ENCODE results near the gene RAD23B.

The RAD23B gene

DNA sequence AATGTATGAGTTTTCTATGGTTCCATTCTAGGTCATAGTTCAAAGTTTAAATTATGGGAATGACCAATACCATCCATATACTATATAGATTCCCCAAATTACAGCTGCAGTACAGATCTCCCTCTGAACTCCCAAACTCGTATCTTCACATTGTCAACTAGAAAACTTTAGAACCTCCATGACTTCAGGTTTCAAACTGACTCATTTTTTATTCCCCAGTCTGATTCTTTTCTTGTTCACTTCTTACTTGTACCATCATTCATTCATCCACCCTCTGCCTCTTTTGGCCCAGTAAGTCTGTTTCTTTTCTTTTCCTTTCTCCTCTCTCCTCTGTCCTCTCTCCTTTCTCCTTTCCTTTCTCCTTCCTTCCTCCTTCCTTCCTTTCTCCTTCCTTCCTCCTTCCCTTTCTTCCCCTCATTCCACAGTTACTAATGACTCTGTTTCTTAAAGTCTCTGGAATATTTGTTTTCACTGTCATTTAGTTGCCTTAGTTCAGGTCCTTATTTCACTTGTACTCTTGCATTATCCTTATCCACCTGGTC lies 30.5 kb downstream of the RAD23B start:
- H3K9me3 ChIP-seq (ENCODE audit: severe bottlenecking), result no peaks in the 10 kb centered on the region
- H3K27ac ChIP-seq, result no peak overlapping the region
- no peaks in the 10 kb centered on the region for H3K27me3 ChIP-seq (ENCODE audit: insufficient read depth, low read depth, severe bottlenecking)
- no peak for DNase-seq
- TF ChIP-seq, protein P1, sequence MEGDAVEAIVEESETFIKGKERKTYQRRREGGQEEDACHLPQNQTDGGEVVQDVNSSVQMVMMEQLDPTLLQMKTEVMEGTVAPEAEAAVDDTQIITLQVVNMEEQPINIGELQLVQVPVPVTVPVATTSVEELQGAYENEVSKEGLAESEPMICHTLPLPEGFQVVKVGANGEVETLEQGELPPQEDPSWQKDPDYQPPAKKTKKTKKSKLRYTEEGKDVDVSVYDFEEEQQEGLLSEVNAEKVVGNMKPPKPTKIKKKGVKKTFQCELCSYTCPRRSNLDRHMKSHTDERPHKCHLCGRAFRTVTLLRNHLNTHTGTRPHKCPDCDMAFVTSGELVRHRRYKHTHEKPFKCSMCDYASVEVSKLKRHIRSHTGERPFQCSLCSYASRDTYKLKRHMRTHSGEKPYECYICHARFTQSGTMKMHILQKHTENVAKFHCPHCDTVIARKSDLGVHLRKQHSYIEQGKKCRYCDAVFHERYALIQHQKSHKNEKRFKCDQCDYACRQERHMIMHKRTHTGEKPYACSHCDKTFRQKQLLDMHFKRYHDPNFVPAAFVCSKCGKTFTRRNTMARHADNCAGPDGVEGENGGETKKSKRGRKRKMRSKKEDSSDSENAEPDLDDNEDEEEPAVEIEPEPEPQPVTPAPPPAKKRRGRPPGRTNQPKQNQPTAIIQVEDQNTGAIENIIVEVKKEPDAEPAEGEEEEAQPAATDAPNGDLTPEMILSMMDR (IDR thresholded peaks at IDR 0.05; ENCODE audit: low read depth, low read length), result no peak
- no peak overlapping the region for H3K4me3 ChIP-seq (ENCODE audit: low read depth, low read length)
- H3K36me3 ChIP-seq, result peaks cover 99% of the 10 kb centered on the region

DNA sequence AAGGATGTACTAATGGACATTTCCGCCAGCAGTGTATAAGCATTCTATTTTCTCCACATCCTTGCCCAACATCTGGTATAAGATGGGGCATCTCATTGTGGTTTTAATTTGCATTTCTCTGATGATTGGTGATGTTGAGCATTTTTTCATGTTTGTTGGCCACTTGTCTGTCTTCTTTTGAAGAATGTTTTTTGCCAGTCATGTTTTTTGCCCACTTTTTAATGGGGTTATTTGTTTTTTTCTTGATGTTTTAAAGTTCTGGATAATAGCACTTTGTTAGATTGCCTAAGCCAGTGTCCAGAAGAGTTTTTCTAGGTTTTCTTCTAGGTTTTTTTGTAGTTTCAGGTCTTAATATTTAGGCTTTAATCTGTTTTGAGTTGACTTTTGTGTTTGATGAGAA lies 31.7 kb downstream of the RAD23B start:
- no peak for DNase-seq
- Histone ChIP-seq H3K4me3 (ENCODE audit: low read depth, low read length) (no peak overlapping the region), H3K9me3 (ENCODE audit: severe bottlenecking) (no peaks in the 10 kb centered on the region), H3K36me3 (peaks cover 99% of the 10 kb centered on the region), H3K27me3 (ENCODE audit: insufficient read depth, low read depth, severe bottlenecking) (no peaks in the 10 kb centered on the region), H3K27ac (no peak overlapping the region)
- TF ChIP-seq, protein P1 (IDR thresholded peaks at IDR 0.05; ENCODE audit: low read depth, low read length), result no peak

DNA sequence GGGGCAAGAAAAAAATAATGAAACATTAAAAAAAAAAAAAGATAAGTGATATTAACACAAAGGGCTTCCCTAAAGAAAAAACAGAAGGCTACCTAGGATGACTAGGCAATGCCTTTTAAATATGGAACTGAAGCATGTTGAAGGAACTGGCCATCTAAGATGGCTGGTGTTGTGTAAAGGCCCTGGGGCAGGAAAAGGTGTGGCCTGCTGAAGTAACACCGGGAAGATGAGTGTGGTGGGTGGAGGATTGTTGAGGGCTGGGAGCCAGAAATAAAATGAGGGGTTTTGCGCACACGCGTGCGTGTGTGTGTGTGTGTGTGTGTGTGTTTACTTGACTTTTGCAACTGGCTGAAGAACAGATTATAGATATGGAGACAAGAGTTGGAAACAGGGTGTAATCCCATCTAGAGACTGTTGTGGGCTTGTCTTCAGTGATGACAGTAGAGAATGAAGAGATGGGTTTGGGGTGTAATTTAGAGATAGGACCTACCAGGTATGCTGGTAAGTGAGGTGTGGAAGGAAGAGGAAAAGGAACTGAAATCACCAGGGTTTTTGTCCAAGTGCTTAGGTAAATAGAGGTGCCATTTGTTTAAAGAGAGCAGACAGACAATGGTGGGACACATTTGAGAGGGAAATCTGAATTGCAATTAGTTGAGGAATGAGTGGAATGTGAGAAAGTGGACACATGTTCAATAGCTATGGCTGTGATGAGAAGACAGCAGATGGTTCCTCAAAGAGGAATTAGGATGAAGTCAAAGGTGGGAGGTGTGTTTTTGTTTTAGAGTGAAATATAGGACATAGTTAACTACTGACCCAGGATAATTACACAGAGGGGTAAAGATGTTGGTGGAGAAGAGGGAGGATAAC lies 33.9 kb downstream of the RAD23B start:
- no peak overlapping the region for H3K4me3 ChIP-seq (ENCODE audit: low read depth, low read length)
- H3K27ac ChIP-seq, result no peak overlapping the region
- H3K9me3 ChIP-seq (ENCODE audit: severe bottlenecking), result no peaks in the 10 kb centered on the region
- peaks cover 97% of the 10 kb centered on the region for H3K36me3 ChIP-seq
- DNase-seq, result no peak
- TF ChIP-seq, protein P1 (IDR thresholded peaks at IDR 0.05; ENCODE audit: low read depth, low read length), result no peak
- H3K27me3 ChIP-seq (ENCODE audit: insufficient read depth, low read depth, severe bottlenecking), result no peaks in the 10 kb centered on the region

DNA sequence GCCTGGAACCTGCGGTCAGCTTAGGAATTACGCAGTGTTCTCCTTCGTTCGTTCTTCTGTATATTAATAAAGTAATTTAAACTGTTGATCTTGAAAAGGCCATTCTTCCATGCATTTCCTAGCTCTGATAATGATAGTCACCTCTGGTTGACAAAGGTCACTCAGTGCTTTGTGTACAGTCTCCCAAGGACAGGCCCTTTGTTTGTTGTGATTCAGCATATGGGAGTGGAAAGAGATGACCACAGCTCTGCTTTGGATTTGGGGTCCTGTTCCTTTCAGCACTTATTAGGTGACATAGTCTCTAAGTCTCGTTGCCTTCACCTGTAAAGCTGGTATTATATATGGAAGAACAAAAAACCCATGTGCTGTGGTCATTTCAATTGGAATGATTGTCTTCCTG lies 39.6 kb downstream of the RAD23B start:
- Histone ChIP-seq H3K9me3 (ENCODE audit: severe bottlenecking) (no peaks in the 10 kb centered on the region), H3K27me3 (ENCODE audit: insufficient read depth, low read depth, severe bottlenecking) (no peaks in the 10 kb centered on the region), H3K4me3 (ENCODE audit: low read depth, low read length) (no peak overlapping the region), H3K27ac (no peak overlapping the region), H3K36me3 (peaks cover 95% of the 10 kb centered on the region)
- TF ChIP-seq, protein P1 (IDR thresholded peaks at IDR 0.05; ENCODE audit: low read depth, low read length), result no peak
- no peak for DNase-seq

DNA sequence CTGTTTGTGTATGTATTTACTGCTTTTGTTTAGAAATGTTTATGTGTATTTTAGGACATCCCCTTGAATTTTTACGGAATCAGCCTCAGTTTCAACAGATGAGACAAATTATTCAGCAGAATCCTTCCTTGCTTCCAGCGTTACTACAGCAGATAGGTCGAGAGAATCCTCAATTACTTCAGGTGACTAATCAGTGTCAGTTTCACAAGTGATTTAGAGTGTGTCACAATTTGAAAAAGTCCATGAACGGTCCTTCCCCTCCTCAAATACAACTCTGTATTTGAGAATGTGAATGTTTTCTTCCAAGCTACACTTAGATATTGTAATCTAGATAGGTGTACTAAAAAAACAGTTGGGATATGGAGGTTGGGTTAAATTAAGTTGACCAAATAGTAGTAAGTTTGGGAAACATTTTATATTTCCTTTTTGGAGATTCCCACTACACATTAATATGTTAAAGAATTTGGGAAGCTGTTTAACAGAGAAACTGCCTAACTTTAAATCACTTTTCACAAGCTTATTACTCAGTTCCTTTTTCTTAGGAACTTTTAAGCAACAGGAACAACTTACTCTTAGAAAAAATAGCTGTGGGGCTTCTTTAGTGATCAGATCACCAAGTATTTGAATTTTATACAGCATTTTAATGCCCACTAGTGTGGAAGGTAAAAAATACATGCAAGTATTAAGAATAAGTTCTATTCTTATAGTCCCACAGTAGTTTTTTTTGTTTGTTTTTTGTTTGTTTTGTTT lies 40.9 kb downstream of the RAD23B start:
- no peak for DNase-seq
- TF ChIP-seq, protein P1 (IDR thresholded peaks at IDR 0.05; ENCODE audit: low read depth, low read length), result no peak
- Histone ChIP-seq H3K36me3 (peaks cover 95% of the 10 kb centered on the region), H3K27me3 (ENCODE audit: insufficient read depth, low read depth, severe bottlenecking) (no peaks in the 10 kb centered on the region), H3K4me3 (ENCODE audit: low read depth, low read length) (no peak overlapping the region), H3K27ac (no peak overlapping the region), H3K9me3 (ENCODE audit: severe bottlenecking) (no peaks in the 10 kb centered on the region)

Measured in WERI-Rb-1 (cell line).